Measurements from ENCODE around the gene SLC29A1.
A peak's percentile ranks its signal among the peaks of the same experiment; 100 is the strongest.
"Not testable (repeated sequence)": the region's sequence is repeated elsewhere in the genome, so short reads cannot be mapped to it uniquely, and the experiment has no call there.

Gene SLC29A1

DNA sequence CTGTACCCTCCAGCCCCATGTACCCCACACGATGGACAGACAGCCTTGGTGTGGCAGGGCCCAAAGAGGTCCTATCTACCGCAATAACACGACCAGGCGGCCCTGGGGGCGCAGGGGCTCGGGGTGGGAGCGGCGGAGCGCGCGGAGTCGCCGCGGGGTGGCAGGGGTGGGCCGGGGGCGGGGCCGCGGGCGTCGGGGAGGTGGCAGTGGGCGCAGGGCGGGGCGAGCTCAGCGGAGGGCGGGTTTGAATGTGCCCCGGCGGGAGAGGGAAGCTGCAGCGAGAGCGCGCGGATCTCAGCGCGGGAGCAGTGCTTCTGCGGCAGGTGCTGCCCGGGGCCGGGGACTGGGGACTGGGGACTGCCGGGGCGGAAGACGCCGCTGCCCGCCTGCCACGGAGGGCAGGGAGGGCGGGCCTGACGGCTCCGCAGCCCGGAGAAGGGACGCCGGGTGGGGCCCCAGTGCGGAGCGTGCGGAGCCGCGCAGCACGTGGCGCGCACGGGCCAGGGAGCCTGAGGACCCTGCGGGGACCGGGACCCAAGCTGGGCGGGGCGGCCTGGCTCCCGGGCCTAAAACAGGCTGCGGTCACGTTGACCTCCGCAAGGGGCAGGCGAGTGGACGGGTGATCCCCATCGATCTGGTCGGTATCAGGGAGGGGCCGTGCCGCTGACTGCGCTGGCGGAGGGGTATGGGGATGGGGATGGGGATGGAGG, at the start of gene SLC29A1:
Gene SLC29A1 (plus strand): TSS at position 277 of the 710 bp plus-strand sequence. CDS start 3,719 bp downstream, outside the sequence.
- DNase-seq (ENCODE audit: low spot score), result peak; percentile 67

DNA sequence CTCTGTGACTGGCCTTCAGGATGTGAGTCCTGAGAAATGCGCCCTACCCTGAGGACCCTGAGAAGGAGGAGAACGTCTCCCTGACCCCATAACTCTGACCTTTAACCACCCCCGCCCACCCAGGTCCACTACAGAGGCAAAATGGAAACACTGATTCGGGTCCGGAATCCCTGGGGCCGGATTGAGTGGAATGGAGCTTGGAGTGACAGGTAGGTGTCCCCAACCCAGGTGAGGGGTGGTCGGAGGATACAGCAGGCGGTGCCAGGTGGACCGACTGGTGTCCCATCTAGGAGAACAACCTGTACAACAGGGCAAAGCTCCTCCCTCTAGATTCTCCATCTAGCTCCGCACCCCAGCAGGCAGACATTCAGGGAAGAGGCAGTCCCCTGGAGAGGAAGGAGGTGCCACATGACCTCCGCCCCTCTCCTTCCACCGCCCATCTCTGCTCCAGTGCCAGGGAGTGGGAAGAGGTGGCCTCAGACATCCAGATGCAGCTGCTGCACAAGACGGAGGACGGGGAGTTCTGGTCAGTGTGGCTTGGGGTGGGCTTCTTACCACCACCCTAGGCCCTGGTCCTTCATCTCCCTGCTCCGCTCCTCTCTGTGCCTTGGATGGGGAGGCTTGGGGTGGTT, 47.1 kb upstream of the SLC29A1 start:
- DNase-seq (ENCODE audit: low spot score), result no peak

DNA sequence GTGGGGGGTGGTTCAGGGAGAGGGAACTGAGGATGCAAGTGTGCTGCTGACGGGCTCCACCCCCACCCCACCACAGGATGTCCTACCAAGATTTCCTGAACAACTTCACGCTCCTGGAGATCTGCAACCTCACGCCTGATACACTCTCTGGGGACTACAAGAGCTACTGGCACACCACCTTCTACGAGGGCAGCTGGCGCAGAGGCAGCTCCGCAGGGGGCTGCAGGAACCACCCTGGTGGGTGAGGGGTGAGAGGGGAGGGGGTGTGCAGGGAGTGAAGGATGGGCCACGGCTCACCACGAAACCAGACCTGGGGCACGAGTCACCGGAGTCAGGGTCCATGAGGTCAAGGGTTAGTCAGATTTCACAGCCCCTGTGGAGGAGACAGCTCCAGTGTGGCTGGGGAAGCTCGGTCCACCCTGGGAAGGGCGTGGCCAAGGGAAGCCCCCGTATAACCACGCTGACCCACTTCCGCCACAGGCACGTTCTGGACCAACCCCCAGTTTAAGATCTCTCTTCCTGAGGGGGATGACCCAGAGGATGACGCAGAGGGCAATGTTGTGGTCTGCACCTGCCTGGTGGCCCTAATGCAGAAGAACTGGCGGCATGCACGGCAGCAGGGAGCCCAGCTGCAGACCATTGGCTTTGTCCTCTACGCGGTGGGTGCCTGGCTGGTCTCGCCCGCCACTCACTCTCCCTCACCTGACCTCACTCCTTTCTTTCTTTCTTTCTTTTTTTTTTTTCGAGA, 46.5 kb upstream of the SLC29A1 start:
- peak; percentile 25 for DNase-seq (ENCODE audit: low spot score)

DNA sequence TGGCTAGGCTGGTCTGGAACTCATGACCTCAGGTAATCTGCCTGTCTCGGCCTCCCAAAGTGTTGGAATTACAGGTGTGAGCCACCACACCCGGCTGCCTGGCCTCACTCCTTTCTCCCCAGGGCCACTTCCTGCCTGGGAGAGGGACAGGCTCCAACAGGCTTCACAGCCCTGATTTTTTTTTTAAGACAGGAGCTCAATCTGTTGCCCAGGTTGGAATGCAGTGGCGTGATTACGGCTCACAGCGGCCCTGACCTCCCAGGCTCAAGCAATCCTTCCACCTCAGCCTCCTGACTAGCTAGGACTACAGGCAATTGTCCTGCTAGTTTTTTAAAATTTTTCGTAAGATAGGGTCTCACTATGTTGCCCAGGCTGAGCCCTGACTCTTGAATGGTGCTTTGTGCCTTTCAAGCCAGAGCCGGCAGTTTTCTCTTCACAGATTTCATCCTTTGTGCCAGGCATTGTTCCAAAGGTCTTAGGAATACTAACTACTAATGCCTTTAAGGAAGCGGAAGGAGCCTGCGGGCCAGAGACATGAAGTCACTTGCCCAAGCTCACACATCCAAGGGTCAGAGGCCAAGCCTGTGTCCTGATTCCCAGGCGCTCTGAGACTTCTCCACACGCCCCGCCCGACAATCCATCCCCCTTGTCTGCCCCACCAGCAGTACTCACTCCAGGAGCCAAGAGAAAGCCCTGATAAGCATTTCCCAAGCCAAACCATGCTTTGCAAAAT, 45.5 kb upstream of the SLC29A1 start:
- no peak for DNase-seq (ENCODE audit: low spot score)

DNA sequence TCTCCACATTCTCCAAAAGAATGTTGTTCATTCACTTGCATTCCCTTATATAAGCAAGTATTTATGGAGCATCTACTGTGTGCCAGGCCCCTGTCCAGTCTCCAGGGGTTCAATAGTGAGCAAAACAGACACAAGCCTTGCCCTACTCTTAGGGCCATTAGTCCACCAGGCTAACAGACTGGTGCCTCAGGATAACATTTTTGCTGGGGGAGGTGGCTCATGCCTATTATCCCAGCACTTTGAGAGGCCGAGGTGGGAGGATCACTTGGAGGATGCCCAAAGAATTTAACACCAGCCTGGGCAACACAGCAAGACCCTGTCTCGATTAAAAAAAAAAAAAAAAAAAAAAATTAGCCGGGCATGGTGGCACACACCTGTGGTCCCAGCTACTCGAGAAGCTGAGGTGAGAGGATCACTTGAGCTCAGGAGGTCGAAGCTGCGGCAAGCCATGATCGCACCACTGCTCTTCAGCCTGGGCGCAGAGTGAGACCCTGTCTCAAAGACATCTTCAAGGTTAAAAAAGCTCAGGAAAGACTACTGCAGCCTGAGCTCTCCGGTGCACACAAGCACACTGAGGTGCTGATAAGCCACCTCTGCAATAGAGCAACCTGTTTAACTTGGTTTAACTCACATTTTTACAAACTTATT, 44.8 kb upstream of the SLC29A1 start:
- no peak for DNase-seq (ENCODE audit: low spot score)

DNA sequence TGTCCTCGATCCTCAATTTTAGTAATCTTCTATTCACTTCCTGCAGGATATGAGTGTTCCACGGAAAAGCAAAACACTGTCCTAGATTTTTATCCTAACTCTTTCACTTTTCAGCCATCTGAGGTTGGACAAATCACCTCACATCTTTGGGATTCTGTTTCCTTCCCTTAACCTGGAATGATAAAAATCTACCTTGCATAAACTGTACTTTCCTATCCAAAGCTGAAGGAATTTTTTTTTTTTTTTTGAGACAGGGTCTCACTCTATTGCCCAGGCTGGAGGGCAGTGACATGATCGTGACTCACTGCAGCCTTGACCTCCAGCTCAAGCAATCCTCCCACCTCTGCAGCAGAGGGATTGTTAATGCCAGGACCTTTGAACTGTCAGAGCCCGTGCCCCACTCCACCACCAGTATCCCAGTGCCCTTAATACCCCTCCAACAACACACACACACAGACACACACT, 44.3 kb upstream of the SLC29A1 start:
- no peak for DNase-seq (ENCODE audit: low spot score)

DNA sequence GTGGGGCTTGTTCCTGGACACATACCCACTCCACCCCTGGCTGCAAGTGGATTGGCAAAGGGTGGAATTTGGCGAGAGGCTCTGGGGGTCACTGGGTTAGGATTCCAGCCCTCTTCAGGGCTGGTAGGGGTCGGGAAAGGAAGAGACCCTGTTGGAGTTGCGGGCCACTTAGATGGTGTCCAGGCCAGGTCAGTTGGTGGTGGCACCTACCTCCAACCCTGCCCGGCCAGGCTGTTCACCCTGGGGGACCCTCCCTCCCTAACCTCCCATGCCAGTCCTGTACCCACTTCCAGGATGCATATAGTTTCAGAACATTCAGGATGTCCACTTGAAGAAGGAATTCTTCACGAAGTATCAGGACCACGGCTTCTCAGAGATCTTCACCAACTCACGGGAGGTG, 43.7 kb upstream of the SLC29A1 start:
- no peak for DNase-seq (ENCODE audit: low spot score)

DNA sequence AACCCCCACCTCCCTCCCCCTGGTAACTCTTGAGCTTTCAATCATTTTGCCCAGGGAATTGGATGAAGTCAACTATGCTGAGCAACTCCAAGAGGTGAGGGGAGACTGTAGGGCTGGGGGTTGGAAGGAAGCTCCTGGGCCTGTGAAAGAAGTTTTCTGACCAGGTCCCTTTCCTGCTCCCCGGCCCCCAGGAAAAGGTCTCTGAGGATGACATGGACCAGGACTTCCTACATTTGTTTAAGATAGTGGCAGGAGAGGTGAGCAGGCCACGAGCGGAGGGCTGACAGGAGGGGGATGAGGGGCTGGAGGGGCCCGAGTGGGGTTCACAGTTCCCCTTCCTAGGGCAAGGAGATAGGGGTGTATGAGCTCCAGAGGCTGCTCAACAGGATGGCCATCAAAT, 43.0 kb upstream of the SLC29A1 start:
- no peak for DNase-seq (ENCODE audit: low spot score)

DNA sequence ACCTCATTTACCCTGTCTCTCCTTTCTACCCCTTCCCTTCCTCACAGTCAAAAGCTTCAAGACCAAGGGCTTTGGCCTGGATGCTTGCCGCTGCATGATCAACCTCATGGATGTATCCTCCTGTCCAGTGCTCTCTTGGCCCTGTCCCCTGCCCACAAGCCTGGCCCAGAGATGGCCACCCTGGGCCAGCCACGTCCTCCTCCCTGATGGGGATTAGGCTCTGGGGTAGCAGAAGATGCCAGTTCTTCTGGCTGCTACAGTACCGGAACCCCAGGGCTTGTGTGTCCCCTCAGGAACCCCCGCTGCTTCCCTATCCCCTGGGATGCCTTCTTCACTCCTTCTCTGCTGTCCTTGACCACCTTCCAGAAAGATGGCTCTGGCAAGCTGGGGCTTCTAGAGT, 42.5 kb upstream of the SLC29A1 start:
- no peak for DNase-seq (ENCODE audit: low spot score)

DNA sequence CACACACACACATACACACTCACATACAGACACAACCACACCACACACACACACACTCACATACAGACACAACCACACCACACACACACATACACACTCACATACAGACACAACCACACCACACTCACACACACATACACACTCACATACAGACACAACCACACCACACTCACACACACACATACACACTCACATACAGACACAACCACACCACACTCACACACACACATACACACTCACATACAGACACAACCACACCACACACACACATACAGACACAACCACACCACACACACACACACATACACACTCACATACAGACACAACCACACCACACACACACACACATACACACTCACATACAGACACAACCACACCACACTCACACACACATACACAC, 41.6 kb upstream of the SLC29A1 start:
- not testable (repeated sequence) for DNase-seq (ENCODE audit: low spot score)

DNA sequence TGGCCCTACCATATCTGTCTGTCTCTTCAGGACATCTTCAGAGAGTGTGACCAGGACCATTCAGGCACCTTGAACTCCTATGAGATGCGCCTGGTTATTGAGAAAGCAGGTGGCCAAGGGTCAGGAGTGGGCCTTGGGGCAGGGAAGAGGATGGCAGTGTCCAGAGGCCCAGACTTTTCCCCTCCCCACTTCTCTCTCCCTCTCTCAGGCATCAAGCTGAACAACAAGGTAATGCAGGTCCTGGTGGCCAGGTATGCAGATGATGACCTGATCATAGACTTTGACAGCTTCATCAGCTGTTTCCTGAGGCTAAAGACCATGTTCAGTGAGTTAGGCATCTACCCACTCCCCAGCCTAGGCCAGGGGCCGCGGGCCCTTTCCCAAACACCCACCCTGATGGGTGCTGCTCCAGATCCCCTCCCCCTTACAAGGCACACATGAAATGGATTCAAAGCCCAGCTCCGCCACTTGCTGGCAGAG, 40.4 kb upstream of the SLC29A1 start:
- DNase-seq (ENCODE audit: low spot score), result no peak

DNA sequence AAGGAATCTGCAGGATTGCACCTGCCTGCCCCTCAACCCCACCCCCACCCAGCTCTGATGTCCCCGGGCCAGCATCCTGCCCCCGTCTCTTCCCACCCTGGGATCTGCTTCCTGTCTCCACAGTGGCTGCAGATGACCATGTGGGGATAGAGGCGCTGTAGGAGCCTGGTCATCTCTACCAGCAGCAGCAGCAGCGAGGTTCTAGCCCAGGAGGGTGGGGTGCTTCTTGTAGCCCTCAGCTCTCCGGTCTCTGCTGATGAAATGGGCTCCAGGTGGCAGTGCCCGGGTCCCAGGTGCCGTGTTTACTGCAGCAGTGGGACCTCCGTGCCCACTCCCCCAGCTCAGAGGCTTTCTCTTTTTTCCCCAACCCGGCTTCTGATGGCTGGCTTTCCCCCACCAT, 39.6 kb upstream of the SLC29A1 start:
- DNase-seq (ENCODE audit: low spot score), result no peak

DNA sequence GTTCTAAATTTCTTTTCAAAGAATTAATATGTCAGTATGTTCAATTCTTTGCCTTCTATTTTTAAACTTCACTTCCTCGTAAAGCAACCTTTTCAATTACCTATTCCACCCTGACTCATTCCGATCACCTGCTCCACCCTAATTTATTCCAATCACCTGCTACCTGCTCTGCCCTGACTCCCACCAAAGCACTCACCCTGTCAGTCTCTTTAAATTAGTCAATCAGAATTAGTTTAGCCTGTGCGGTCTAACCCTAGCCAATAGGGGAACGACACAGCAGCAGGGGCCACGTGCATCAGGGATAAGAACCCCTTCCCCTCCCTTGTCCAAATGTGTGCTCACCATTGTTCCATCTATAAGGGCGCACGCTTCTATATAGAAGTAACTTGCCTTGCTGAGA, 38.0 kb upstream of the SLC29A1 start:
- DNase-seq (ENCODE audit: low spot score), result not testable (repeated sequence)

DNA sequence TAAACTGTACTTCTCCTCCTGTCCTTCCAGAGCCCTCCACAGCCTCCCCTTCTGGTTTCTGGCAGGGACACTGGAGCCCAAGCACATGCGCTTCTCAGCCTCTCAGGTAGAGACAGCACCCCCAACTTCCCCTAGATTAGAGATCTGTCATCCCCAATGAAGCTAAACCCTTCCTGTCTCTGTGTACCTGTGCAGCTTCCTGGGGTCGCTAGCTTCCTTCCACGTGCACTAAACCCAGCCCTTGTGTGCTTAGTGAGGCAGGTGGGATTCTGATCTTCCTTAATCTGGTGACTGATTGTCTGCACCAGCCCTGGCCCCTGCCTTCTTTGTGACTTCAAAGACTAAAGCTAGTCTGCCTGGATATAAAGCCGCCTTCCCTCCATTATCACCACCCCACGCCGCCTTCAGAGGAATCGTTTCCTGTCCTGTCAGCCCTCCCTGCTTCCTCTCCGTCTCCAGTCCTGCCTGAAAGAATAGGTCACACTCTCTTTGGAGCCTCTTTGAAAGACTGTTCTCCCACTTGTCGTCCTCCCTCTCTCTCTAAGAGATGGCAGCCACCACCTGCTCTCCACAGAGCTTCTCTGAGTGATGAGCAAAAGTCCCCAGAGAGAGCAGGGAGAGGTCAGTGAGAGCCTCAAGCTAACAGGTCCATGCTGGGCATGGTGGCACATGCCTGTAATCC, 37.3 kb upstream of the SLC29A1 start:
- DNase-seq (ENCODE audit: low spot score), result no peak

DNA sequence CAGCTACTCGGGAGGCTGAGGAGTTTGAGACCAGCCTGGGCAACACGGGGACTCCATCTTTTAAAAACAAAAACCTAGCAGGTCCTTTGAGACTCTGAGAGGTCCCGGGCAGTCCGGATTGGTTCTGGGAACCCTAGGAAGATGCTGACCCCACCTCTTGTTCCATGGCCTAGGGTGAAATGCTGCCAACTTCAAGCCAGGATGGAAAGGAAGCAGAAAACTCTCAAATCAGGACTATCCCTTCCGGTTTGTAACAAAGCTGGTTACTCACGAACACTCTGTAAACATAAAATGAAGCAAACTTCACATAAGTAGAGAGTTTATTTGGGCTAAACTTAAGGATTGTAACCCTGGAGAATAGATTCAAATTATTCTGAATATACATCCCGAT, 36.8 kb upstream of the SLC29A1 start:
- DNase-seq (ENCODE audit: low spot score), result no peak

DNA sequence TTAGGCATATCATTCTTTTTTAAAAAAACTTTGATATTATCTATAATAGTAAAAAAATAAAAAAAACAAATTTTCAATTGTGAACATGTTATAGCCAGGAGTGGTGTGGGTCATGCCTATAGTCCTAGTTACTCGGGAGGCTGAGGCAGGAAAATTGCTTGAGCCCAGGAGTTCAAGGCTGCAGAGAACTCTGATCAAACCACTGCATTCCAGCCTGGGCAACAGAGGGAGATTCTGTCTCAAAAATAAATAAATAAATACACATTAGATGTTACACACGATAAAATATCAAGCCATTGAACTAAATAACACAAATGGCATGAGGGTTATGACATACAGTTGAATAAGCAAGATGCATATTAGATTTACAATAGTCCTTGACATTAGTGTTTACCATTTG, 34.6 kb upstream of the SLC29A1 start:
- DNase-seq (ENCODE audit: low spot score), result no peak

DNA sequence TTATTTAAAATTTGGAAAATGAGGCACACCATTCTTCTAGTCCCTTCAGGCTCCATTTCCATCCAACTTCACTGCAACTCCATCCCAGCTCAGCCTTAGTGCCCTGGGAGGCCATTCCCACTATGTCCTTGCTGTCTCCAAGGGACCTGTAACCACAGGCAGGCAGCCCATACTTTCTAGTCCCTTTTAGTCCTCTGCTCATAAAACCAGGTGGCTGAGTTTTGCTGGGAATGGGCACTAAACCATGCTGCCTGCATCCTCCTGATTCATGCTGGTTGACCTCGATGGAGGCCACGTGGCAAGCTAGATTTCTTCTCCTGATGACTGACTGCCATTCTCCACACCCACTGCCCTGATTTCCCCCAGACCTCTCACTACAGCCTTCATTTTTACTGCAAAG, 34.1 kb upstream of the SLC29A1 start:
- no peak for DNase-seq (ENCODE audit: low spot score)

DNA sequence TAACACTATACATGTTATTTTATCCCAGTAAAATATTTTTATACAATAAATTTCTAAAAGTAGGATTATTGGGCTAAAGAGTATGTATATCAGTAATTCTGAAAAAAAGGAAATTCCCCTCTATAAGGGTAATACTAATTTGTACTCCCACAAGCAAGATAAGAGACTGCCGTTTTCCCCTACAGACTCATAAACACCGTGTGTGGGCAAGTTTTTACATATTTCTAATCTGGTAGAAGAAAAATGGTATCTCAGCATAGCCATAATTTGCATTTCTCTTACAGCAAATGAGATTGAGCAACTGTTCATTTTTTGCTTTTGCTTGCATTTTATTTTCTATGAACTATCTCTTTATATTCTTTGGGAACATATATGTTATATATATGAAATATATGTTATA, 32.7 kb upstream of the SLC29A1 start:
- DNase-seq (ENCODE audit: low spot score), result no peak

DNA sequence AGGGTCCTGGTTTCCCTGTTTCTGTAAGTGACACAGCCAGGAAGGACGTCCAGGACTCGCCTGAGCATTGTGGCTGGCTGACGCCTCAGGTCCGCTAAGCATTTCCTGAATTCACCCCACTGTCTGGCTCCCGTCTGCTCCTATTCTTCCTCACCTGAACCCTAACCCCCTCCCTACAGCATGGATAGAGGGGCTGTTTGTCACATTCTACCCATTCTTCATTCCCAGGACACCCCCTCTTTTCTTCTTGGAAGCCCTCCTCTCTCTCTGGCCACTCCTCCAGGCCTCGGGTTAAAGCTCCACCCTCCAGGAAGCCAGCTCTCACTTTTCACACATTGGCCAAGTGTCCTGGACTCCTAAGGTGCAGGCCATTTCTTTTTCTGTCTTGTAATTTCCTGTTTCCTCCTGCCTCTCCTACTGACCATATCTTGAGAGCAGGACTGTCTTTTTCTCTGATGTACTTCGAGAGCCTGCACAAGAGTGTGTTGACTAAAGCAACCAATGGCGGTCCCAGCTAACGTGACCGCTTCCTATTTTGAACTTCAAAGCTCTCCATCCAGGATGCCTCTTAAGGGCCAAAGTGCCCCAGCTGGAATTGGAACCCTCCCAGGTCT, 30.9 kb upstream of the SLC29A1 start:
- DNase-seq (ENCODE audit: low spot score), result no peak

DNA sequence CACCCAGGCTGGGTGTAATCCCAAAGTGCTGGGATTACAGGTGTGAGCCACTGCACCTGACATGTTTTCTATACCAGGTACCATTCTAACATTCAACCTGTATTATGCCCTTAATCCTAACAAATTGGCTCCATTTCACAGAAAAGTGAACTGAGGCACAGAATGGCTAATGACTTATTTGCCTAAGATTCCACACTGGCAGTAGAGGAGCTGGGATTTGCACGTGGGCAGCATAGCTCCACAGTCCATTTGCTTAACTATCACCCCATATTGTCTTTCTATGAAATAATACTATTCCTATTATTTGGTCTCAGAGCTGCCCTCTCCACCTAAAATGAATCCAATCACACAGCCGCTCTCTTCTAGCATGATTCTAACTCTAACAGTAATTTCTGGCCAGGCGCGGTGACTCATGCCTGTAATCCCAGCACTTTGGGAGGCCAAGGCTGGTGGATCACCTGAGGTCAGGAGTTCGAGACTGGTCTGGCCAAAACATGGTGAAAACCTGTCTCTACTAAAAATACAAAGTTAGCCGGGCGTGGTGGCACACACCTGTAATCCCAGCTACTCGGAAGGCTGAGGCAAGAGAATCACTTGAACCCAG, 30.0 kb upstream of the SLC29A1 start:
- no peak for DNase-seq (ENCODE audit: low spot score)
